BLaER1 treated with 17β-estradiol and CSF1 and Interleukin-3, amounts not matched to agents 10 nM and 100 nM (cell line): ENCODE measurements around the gene ZMYND8.
A peak's percentile ranks its signal among the peaks of the same experiment; 100 is the strongest.
"Not testable (repeated sequence)": the region's sequence is repeated elsewhere in the genome, so short reads cannot be mapped to it uniquely, and the experiment has no call there.

Experiments used
- H3K27ac ChIP-seq, 11 experiments: shearing (Covaris generic); formaldehyde crosslinking; 2 replicates each; pipeline ENCODE4 v1.8.1; 2022
- H3K27me3 ChIP-seq, 11 experiments: shearing (Covaris generic); formaldehyde crosslinking; 2 replicates each; pipeline ENCODE4 v1.8.1; 2022
- H3K36me3 ChIP-seq, 11 experiments: shearing (Covaris generic); formaldehyde crosslinking; 2 replicates each; pipeline ENCODE4 v1.8.1; 2022
- H3K4me1 ChIP-seq, 10 experiments: shearing (Covaris generic); formaldehyde crosslinking; 2 replicates each; pipeline ENCODE4 v1.8.1; 2022
- H3K4me2 ChIP-seq, 11 experiments: shearing (Covaris generic); formaldehyde crosslinking; 2 replicates each; pipeline ENCODE4 v1.8.1; 2022
- H3K4me3 ChIP-seq, 10 experiments: shearing (Covaris generic); formaldehyde crosslinking; 2 replicates each; pipeline ENCODE4 v1.8.1; 2022
- H3K9ac ChIP-seq, 11 experiments: shearing (Covaris generic); formaldehyde crosslinking; 2 replicates each; pipeline ENCODE4 v1.8.1; 2022
- H3K9me3 ChIP-seq, 11 experiments: shearing (Covaris generic); formaldehyde crosslinking; replicated peaks in 1 of 11; 2 replicates each; pipeline ENCODE4 v1.8.1; 2022
- H4K20me1 ChIP-seq, 11 experiments: shearing (Covaris generic); formaldehyde crosslinking; 2 replicates each; pipeline ENCODE4 v1.8.1; 2022
- Cebpa-rat ChIP-seq, 11 experiments: shearing (Covaris generic); IDR thresholded peaks; 2 replicates each; pipeline ENCODE4 v1.8.1; 2022

Gene ZMYND8

DNA sequence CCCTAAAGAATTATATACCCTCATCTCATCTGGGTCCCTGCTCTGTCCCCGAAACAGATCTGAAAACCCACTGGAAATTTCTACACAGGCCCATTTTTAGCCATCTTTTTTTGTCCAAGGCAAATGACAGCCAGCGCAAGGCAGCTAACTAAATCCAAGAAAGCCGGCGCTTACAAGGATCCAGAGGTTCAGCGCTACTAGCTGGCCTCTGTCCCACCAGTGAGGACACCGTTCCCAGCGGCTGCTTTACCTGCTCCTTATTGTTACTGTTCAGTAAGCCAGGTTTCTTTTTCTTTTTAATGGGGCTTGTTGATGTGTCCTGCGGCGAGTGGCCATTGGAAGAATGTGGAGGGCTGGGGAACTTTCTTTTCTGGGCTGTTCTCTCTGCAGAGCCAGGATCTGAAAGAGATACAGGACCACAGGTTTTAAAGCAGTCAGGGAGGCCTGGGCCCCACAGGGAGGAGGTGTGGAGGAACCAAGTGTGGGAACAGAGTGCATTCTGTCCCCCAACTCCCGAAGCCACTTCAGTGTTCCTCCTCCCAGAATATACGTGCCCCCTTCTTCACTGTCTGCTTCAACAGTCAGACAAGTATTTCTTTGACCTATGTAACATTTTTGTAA is 46.6 kb downstream of the ZMYND8 start:
- peaks cover 77 to 96% (median 92%) of the 10 kb centered on the region in 11 experiments for H3K36me3 ChIP-seq
- no peaks in the 10 kb centered on the region for H3K27me3 ChIP-seq
- TF ChIP-seq Cebpa-rat (IDR thresholded peaks at IDR 0.05), result no peak
- H3K9ac ChIP-seq, result no peak overlapping the region
- H3K4me2 ChIP-seq, result no peak overlapping the region
- no peak overlapping the region for H3K4me3 ChIP-seq
- H3K27ac ChIP-seq, result peak overlapping the region in 7 of 11 experiments; percentile 9 to 29 (median 22); a peak in 5 of 22 replicates
- H3K4me1 ChIP-seq, result peaks cover 20 to 31% (median 25%) of the 10 kb centered on the region in 10 experiments
- H3K9me3 ChIP-seq, result peaks cover 0 to 6% (median 0%) of the 10 kb centered on the region in 11 experiments; a peak in 2 of 22 replicates
- H4K20me1 ChIP-seq, result peaks cover 68 to 100% (median 93%) of the 10 kb centered on the region in 11 experiments; a peak in 21 of 22 replicates

GRCh38 chr20:47309394-47309793 is 47.1 kb downstream of the ZMYND8 start:
- Histone ChIP-seq H3K36me3 (peaks cover 82 to 96% (median 92%) of the 10 kb centered on the region in 11 experiments), H4K20me1 (peaks cover 72 to 100% (median 93%) of the 10 kb centered on the region in 11 experiments), H3K9ac (no peak overlapping the region), H3K4me1 (peaks cover 15 to 26% (median 21%) of the 10 kb centered on the region in 10 experiments), H3K27ac (peak overlapping the region in 4 of 11 experiments; percentile 19 to 29 (median 26); a peak in 3 of 22 replicates), H3K4me2 (no peak overlapping the region), H3K4me3 (no peak overlapping the region), H3K9me3 (peaks cover 0 to 3% (median 0%) of the 10 kb centered on the region in 11 experiments; a peak in 2 of 22 replicates), H3K27me3 (no peaks in the 10 kb centered on the region)
- TF ChIP-seq Cebpa-rat (IDR thresholded peaks at IDR 0.05), result no peak

- H3K9me3 ChIP-seq, H3K9ac ChIP-seq, H3K4me3 ChIP-seq, H3K27ac ChIP-seq, H3K27me3 ChIP-seq, H3K4me2 ChIP-seq: not testable (repeated sequence)
- Histone ChIP-seq H3K4me1 (peaks cover 0 to 16% (median 5%) of the 10 kb centered on the region in 10 experiments; a peak in 14 of 20 replicates), H4K20me1 (peaks cover 67 to 100% (median 93%) of the 10 kb centered on the region in 11 experiments), H3K36me3 (peaks cover 98 to 100% (median 100%) of the 10 kb centered on the region in 11 experiments)
Observed at GRCh38 chr20:47307569-47307968, 48.9 kb downstream of the ZMYND8 start.

DNA sequence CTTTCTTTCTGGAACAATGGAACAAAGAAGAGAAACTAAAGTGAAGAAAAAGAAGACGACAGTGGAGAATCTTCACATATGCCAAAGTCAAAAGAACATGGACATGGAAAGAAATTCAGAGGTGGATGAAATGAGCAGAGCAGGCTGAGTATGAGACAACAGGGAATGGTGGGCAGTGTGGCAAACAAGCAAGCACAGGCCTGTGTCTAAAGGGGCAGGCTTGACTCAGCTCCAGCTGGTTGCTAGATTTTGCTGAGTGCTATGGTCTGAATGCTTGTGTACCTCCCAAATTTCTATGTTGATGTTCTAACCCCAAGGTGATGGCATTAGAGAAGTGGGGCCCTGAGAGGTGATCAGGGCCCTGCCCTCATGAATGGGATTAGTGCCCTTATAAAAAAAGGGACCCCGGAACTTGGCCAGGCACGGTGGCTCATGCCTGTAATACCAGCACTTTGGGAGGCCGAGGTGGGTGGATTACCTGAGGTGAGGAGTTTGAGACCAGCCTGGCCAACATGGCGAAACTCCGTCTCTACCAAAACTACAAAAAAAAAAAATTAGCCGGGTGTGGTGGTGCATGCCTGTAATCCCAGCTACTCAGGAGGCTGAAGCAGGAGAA is 49.6 kb downstream of the ZMYND8 start:
- peaks cover 60 to 100% (median 87%) of the 10 kb centered on the region in 11 experiments for H4K20me1 ChIP-seq
- H3K36me3 ChIP-seq, result peaks cover 99 to 100% (median 100%) of the 10 kb centered on the region in 11 experiments
- H3K27me3 ChIP-seq, result no peaks in the 10 kb centered on the region
- H3K27ac ChIP-seq, result no peak overlapping the region
- no peak overlapping the region for H3K4me3 ChIP-seq
- H3K4me1 ChIP-seq, result peaks cover 0 to 10% (median 0%) of the 10 kb centered on the region in 10 experiments; a peak in 5 of 20 replicates
- H3K9me3 ChIP-seq, result no peaks in the 10 kb centered on the region
- no peak overlapping the region for H3K9ac ChIP-seq
- no peak for TF ChIP-seq Cebpa-rat (IDR thresholded peaks at IDR 0.05)
- H3K4me2 ChIP-seq, result no peak overlapping the region

DNA sequence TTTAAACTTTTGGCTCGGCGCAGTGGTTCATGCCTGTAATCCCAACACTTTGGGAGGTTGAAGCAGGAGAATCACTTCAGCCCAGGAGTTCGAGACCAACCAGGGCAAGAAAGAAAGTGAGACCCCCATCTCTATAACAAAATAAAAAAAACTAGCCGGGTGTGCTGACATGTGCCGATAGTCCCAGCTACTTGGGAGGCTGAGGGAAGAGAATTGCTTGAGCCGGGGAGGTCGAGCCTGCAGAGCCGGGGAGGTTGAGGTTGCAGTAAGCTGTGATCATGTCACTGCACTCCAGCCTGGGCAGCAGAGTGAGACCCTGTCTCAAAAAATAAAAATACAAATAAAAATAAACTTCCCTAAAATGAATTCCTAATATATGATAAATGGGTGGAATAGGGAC is 50.4 kb downstream of the ZMYND8 start:
- no peak overlapping the region for H3K4me2 ChIP-seq

GRCh38 chr20:47305667-47306066 is 50.8 kb downstream of the ZMYND8 start:
- H3K9ac ChIP-seq, result no peak overlapping the region; a peak in 1 of 22 replicates
- no peak overlapping the region for H3K4me3 ChIP-seq
- TF ChIP-seq Cebpa-rat (IDR thresholded peaks at IDR 0.05), result no peak
- H3K27me3 ChIP-seq, result no peaks in the 10 kb centered on the region
- H3K9me3 ChIP-seq, result no peaks in the 10 kb centered on the region
- no peak overlapping the region for H3K4me2 ChIP-seq
- peaks cover 49 to 98% (median 80%) of the 10 kb centered on the region in 11 experiments for H4K20me1 ChIP-seq
- peaks cover 0 to 10% (median 0%) of the 10 kb centered on the region in 10 experiments; a peak in 3 of 20 replicates for H3K4me1 ChIP-seq
- H3K27ac ChIP-seq, result no peak overlapping the region; a peak in 1 of 22 replicates
- peaks cover 99 to 100% (median 100%) of the 10 kb centered on the region in 11 experiments for H3K36me3 ChIP-seq

More for the DNA sequence above, 50.4 kb downstream of the ZMYND8 start:
- Histone ChIP-seq H3K9ac (no peak overlapping the region; a peak in 1 of 22 replicates), H3K4me3 (no peak overlapping the region), H4K20me1 (peaks cover 53 to 98% (median 84%) of the 10 kb centered on the region in 11 experiments), H3K4me1 (peaks cover 0 to 10% (median 0%) of the 10 kb centered on the region in 10 experiments; a peak in 4 of 20 replicates), H3K9me3 (no peaks in the 10 kb centered on the region), H3K27ac (no peak overlapping the region; a peak in 1 of 22 replicates), H3K27me3 (no peaks in the 10 kb centered on the region), H3K36me3 (peaks cover 99 to 100% (median 100%) of the 10 kb centered on the region in 11 experiments)
- TF ChIP-seq Cebpa-rat (IDR thresholded peaks at IDR 0.05), result no peak

DNA sequence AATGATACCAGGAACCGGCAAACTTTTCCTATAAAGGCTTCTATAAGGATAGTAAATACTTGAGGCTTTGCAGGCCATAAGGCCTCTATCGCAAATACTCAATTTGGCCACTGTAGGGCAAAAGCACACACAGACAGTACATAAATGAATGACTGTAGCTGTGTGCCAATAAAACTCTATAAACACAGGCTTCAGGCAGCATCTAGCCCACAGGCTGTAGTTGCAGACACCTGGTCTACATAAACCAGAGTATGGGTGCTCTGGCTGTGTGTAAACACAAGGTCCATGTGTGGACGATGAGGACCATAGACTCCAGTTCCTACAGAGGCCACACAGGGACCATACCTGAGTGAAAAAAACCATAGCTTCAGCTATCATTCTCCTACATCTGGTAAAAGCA is 52.2 kb downstream of the ZMYND8 start:
- H3K9ac ChIP-seq, result peak overlapping the region in 3 of 11 experiments; percentile 1 to 19 (median 13); a peak in 2 of 22 replicates

GRCh38 chr20:47303736-47304135 is 52.8 kb downstream of the ZMYND8 start:
- Histone ChIP-seq H3K9me3 (no peaks in the 10 kb centered on the region), H3K4me2 (no peak overlapping the region), H3K9ac (0 out of 22 replicates have a peak overlapping the region, but pooled peaks of 1 of the 11 experiments have one; percentile 1), H3K36me3 (peaks cover 99 to 100% (median 100%) of the 10 kb centered on the region in 11 experiments), H3K27ac (0 out of 22 replicates have a peak overlapping the region, but pooled peaks of 1 of the 11 experiments have one; percentile 38), H3K4me1 (peaks cover 0 to 10% (median 0%) of the 10 kb centered on the region in 10 experiments; a peak in 3 of 20 replicates), H4K20me1 (peaks cover 37 to 99% (median 65%) of the 10 kb centered on the region in 11 experiments), H3K4me3 (no peak overlapping the region), H3K27me3 (no peaks in the 10 kb centered on the region)
- TF ChIP-seq Cebpa-rat (IDR thresholded peaks at IDR 0.05), result no peak

More for the DNA sequence above, 52.2 kb downstream of the ZMYND8 start:
- H3K27me3 ChIP-seq, result no peaks in the 10 kb centered on the region
- no peaks in the 10 kb centered on the region for H3K9me3 ChIP-seq
- peaks cover 99 to 100% (median 100%) of the 10 kb centered on the region in 11 experiments for H3K36me3 ChIP-seq
- peaks cover 40 to 98% (median 70%) of the 10 kb centered on the region in 11 experiments for H4K20me1 ChIP-seq
- H3K4me2 ChIP-seq, result no peak overlapping the region
- H3K4me1 ChIP-seq, result peaks cover 0 to 10% (median 0%) of the 10 kb centered on the region in 10 experiments; a peak in 3 of 20 replicates
- H3K27ac ChIP-seq, result peak overlapping the region in 2 of 11 experiments; percentile 13 to 38; a peak in 2 of 22 replicates
- no peak overlapping the region for H3K4me3 ChIP-seq
- TF ChIP-seq Cebpa-rat (IDR thresholded peaks at IDR 0.05), result no peak

DNA sequence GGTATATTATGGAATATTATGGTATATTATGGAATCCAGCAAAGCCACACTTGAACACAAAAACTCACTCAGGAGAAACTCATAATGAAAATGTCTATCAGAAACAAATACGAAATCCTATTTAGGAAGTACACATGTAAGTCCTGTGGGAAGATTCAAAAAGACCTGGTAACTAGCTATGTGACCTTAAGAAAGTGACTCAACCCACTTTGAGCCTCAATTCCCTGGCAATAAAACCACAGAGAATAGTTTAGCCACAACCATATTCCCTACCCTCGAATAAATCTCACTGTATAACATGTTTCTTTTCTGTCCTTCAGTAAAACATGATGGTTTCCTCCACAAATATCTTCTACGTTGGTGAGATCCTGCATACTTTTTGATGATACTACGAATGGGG is 56.4 kb downstream of the ZMYND8 start:
- peaks cover 15 to 78% (median 32%) of the 10 kb centered on the region in 11 experiments for H4K20me1 ChIP-seq
- H3K4me2 ChIP-seq, result no peak overlapping the region
- no peaks in the 10 kb centered on the region for H3K27me3 ChIP-seq
- H3K9ac ChIP-seq, result no peak overlapping the region
- no peak overlapping the region for H3K27ac ChIP-seq
- H3K9me3 ChIP-seq, result peaks cover under 1 to 27% (median 16%) of the 10 kb centered on the region in 11 experiments; a peak in 19 of 22 replicates
- TF ChIP-seq Cebpa-rat (IDR thresholded peaks at IDR 0.05), result no peak
- H3K4me1 ChIP-seq, result peaks cover 0 to 21% (median 0%) of the 10 kb centered on the region in 10 experiments; a peak in 3 of 20 replicates
- no peak overlapping the region for H3K4me3 ChIP-seq
- peaks cover 99 to 100% (median 100%) of the 10 kb centered on the region in 11 experiments for H3K36me3 ChIP-seq
